Measurements from ENCODE around the gene CCP110.

GRCh38 chr16:19502395-19503131 lies 21.2 kb upstream of the CCP110 start:
- TF ChIP-seq CTCF (optimal IDR thresholded peaks at IDR 0.05 in 1 of 3, IDR thresholded peaks at IDR 0.05 in 1 of 3, conservative IDR thresholded peaks at IDR 0.05 in 1 of 3; ENCODE audit: extremely low read depth in 1 of 3, insufficient read depth in 2 of 3, low read length in 3 of 3) = peak; percentile 59 to 78 (median 74)
- TF ChIP-seq EZH2 (IDR thresholded peaks at IDR 0.05; ENCODE audit: low read length) = no peak
